Measurements from ENCODE around the gene KHDC4. TPM values are rescaled to one million over a fixed set of nuclear protein-coding genes. Genes with fewer than 3 reads are reported as not detected.
A peak's percentile ranks its signal among the peaks of the same experiment; 100 is the strongest.

KHDC4 gene
- total and polyA plus RNA-seq, 9 of the 15 experiments (the other 6 are each of a cell fraction or from before 2014, with no cell fraction given): 12.1 to 185 (median 65.6) TPM

- TF ChIP-seq, protein P1, sequence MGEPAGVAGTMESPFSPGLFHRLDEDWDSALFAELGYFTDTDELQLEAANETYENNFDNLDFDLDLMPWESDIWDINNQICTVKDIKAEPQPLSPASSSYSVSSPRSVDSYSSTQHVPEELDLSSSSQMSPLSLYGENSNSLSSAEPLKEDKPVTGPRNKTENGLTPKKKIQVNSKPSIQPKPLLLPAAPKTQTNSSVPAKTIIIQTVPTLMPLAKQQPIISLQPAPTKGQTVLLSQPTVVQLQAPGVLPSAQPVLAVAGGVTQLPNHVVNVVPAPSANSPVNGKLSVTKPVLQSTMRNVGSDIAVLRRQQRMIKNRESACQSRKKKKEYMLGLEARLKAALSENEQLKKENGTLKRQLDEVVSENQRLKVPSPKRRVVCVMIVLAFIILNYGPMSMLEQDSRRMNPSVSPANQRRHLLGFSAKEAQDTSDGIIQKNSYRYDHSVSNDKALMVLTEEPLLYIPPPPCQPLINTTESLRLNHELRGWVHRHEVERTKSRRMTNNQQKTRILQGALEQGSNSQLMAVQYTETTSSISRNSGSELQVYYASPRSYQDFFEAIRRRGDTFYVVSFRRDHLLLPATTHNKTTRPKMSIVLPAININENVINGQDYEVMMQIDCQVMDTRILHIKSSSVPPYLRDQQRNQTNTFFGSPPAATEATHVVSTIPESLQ (CRISPR knock-in tag; IDR thresholded peaks at IDR 0.05): no peak
- no peak for TF ChIP-seq ZNF507 (tag; conservative IDR thresholded peaks at IDR 0.05)
- no peak for TF ChIP-seq ZNF695 (CRISPR knock-in tag; IDR thresholded peaks at IDR 0.05)
- TF ChIP-seq AFF1 (IDR thresholded peaks at IDR 0.05; ENCODE audit: low read depth in 1 of 2, partially characterized antibody in 2 of 2): peak in 1 of 2 experiments; percentile 40
- no peak for TF ChIP-seq HLTF (IDR thresholded peaks at IDR 0.05)
- TF ChIP-seq RNF219 (CRISPR knock-in tag; IDR thresholded peaks at IDR 0.05): no peak
- no peak for TF ChIP-seq ESRRB (CRISPR knock-in tag; IDR thresholded peaks at IDR 0.05; ENCODE audit: borderline replicate concordance)
- TF ChIP-seq, protein P2, sequence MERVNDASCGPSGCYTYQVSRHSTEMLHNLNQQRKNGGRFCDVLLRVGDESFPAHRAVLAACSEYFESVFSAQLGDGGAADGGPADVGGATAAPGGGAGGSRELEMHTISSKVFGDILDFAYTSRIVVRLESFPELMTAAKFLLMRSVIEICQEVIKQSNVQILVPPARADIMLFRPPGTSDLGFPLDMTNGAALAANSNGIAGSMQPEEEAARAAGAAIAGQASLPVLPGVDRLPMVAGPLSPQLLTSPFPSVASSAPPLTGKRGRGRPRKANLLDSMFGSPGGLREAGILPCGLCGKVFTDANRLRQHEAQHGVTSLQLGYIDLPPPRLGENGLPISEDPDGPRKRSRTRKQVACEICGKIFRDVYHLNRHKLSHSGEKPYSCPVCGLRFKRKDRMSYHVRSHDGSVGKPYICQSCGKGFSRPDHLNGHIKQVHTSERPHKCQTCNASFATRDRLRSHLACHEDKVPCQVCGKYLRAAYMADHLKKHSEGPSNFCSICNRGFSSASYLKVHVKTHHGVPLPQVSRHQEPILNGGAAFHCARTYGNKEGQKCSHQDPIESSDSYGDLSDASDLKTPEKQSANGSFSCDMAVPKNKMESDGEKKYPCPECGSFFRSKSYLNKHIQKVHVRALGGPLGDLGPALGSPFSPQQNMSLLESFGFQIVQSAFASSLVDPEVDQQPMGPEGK (CRISPR knock-in tag; IDR thresholded peaks at IDR 0.05; ENCODE audit: borderline replicate concordance): no peak
- TF ChIP-seq TAF7 (tag; IDR thresholded peaks at IDR 0.05): 0 out of 2 replicates have a peak, but pooled peaks have one; percentile 33
- peak; percentile 39 to 83; a peak in 2 of 4 replicates for TF ChIP-seq TRIM24 (IDR thresholded peaks at IDR 0.05)
- TF ChIP-seq NFE2L1 (tag; IDR thresholded peaks at IDR 0.05; ENCODE audit: borderline replicate concordance, low read depth): no peak
- TF ChIP-seq CTCF (IDR thresholded peaks at IDR 0.05 in 2 of 3, conservative IDR thresholded peaks at IDR 0.05 in 1 of 3; ENCODE audit: insufficient read depth in 2 of 3, low read depth in 1 of 3, low read length in 3 of 3): peak; percentile 30 to 48 (median 33); a peak in 3 of 6 replicates
Observed at GRCh38 chr1:155983191-155984024, 49.2 kb upstream of the KHDC4 start (continued).

All from K562 (cell line).